ENCODE measurements around the gene RTTN. TPM values are rescaled to one million over a fixed set of nuclear protein-coding genes. Genes with fewer than 3 reads are reported as not detected.

Gene RTTN
- total RNA-seq, 1 experiment from 2014 or later, result 26.3 TPM

DNA sequence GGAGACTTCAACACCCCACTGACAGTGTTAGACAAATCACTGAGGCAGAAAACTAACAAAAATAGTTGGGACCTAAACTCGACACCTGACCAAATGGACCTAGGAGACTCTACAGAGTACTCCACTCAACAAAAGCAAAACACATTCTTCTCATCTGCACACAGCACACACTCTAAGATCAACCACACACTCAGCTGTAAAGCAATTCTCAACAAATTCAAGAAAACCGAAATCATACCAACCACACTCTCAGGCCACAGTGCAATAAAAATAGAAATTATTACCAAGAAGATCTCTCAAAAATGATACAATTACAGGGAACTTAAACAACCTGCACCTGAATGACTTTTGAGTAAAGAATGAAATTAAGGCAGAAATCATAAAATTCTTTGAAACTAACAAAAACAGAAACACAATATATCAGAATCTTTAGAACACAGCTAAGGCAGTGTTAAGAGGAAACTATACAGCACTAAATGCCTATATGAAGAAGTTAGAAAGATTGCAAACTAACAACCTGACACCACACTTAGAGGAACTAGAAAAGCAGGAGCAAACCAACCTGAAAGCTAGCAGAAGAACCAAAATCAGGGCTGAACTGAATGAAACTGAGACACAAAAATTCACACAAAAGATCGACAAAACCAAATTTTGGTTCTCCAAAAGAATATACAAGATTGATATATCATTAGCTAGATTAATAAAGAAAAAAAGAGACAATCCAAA, 46.3 kb downstream of the RTTN start:
- Histone ChIP-seq H3K36me3 (peaks cover 39% of the 10 kb centered on the region), H3K27me3 (replicated peaks) (no peaks in the 10 kb centered on the region), H3K4me3 (no peak overlapping the region), H3K27ac (no peak overlapping the region), H3K4me1 (replicated peaks) (peaks cover 9% of the 10 kb centered on the region), H3K9me3 (replicated peaks) (no peaks in the 10 kb centered on the region)
- DNase-seq (ENCODE audit: low read depth in 1 of 2, low spot score in 2 of 2), result no peak

DNA sequence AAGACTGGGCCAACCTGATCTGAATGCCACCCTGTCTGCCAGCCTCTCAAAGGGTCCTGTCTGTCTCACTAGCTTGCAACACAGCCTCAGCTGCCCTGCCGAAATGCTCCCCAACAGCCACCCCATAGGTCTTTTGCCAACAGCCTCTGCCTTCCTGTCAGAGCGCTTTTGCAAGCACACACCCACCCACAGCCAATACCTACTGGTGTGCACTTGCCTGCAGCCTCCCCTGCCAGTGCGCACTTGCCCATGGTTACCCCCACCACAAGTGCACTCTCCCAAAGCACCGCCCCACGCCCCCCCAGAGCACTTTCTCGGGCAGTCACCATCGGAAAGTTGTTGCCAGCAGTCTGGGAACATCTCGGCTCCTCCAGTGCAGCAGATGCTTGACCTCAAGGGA, 48.6 kb downstream of the RTTN start:
- Histone ChIP-seq H3K4me3 (no peak overlapping the region), H3K4me1 (replicated peaks) (peaks cover 9% of the 10 kb centered on the region), H3K9me3 (replicated peaks) (no peaks in the 10 kb centered on the region), H3K27me3 (replicated peaks) (no peaks in the 10 kb centered on the region), H3K27ac (no peak overlapping the region), H3K36me3 (peaks cover 30% of the 10 kb centered on the region)
- no peak for DNase-seq (ENCODE audit: low read depth in 1 of 2, low spot score in 2 of 2)

GRCh38 chr18:70154591-70155194, 50.8 kb downstream of the RTTN start:
- peaks cover 9% of the 10 kb centered on the region for H3K4me1 ChIP-seq (replicated peaks)
- no peak overlapping the region for H3K27ac ChIP-seq
- H3K36me3 ChIP-seq, result peaks cover 22% of the 10 kb centered on the region
- no peaks in the 10 kb centered on the region for H3K27me3 ChIP-seq (replicated peaks)
- peak; percentile 45 to 46 for DNase-seq (ENCODE audit: low read depth in 1 of 2, low spot score in 2 of 2)
- H3K9me3 ChIP-seq (replicated peaks), result no peaks in the 10 kb centered on the region
- no peak overlapping the region for H3K4me3 ChIP-seq

- no peak overlapping the region for H3K4me3 ChIP-seq
- H3K9me3 ChIP-seq (replicated peaks), result no peaks in the 10 kb centered on the region
- no peaks in the 10 kb centered on the region for H3K27me3 ChIP-seq (replicated peaks)
- H3K4me1 ChIP-seq (replicated peaks), result peaks cover 9% of the 10 kb centered on the region
- peaks cover 43% of the 10 kb centered on the region for H3K36me3 ChIP-seq
- no peak overlapping the region for H3K27ac ChIP-seq
- DNase-seq (ENCODE audit: low read depth in 1 of 2, low spot score in 2 of 2), result no peak
Measured at GRCh38 chr18:70151614-70152013, 53.9 kb downstream of the RTTN start.

GRCh38 chr18:70149616-70150301, 55.7 kb downstream of the RTTN start:
- DNase-seq (ENCODE audit: low read depth in 1 of 2, low spot score in 2 of 2), result no peak
- Histone ChIP-seq H3K27me3 (replicated peaks) (no peaks in the 10 kb centered on the region), H3K27ac (no peak overlapping the region), H3K4me3 (no peak overlapping the region), H3K9me3 (replicated peaks) (no peaks in the 10 kb centered on the region), H3K4me1 (replicated peaks) (peaks cover 6% of the 10 kb centered on the region), H3K36me3 (peaks cover 58% of the 10 kb centered on the region)

DNA sequence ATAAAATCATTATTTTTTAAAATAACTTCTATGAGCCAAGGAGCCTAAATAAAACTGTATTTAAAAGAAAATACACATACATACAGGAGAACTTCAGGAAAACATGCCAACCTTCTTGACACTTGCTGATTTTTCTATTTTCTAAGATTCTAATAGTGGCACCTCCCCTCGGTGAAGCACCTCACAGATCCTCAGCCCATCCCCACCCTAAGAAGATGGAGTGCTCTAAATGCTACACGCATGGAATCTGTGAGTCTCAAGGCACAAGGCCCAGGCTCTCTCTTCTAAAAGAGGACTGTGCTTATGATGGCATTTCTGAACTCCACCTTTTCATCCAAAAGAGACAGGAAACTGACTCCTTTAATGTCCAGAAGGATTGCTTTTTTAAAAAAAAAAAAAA, 56.3 kb downstream of the RTTN start:
- Histone ChIP-seq H3K4me3 (no peak overlapping the region), H3K4me1 (replicated peaks) (no peaks in the 10 kb centered on the region; the same call in 1 of the 2 replicates), H3K36me3 (peaks cover 61% of the 10 kb centered on the region), H3K27ac (no peak overlapping the region), H3K9me3 (replicated peaks) (no peaks in the 10 kb centered on the region), H3K27me3 (replicated peaks) (no peaks in the 10 kb centered on the region)
- no peak for DNase-seq (ENCODE audit: low read depth in 1 of 2, low spot score in 2 of 2)

- Histone ChIP-seq H3K9me3 (replicated peaks) (no peaks in the 10 kb centered on the region), H3K4me3 (no peak overlapping the region), H3K36me3 (peaks cover 57% of the 10 kb centered on the region), H3K4me1 (replicated peaks) (no peaks in the 10 kb centered on the region), H3K27ac (no peak overlapping the region), H3K27me3 (replicated peaks) (no peaks in the 10 kb centered on the region)
- DNase-seq (ENCODE audit: low read depth in 1 of 2, low spot score in 2 of 2), result no peak
Measured at GRCh38 chr18:70148039-70148938, 57.2 kb downstream of the RTTN start.

GRCh38 chr18:70146174-70146573, 59.3 kb downstream of the RTTN start:
- H3K9me3 ChIP-seq (replicated peaks), result no peaks in the 10 kb centered on the region
- no peak overlapping the region for H3K27ac ChIP-seq
- peaks cover 61% of the 10 kb centered on the region for H3K36me3 ChIP-seq
- no peaks in the 10 kb centered on the region for H3K4me1 ChIP-seq (replicated peaks)
- no peaks in the 10 kb centered on the region for H3K27me3 ChIP-seq (replicated peaks)
- DNase-seq (ENCODE audit: low read depth in 1 of 2, low spot score in 2 of 2), result no peak
- no peak overlapping the region for H3K4me3 ChIP-seq

- Histone ChIP-seq H3K4me1 (replicated peaks) (no peaks in the 10 kb centered on the region), H3K4me3 (no peak overlapping the region), H3K9me3 (replicated peaks) (no peaks in the 10 kb centered on the region), H3K27ac (no peak overlapping the region), H3K27me3 (replicated peaks) (no peaks in the 10 kb centered on the region), H3K36me3 (peaks cover 27% of the 10 kb centered on the region)
- DNase-seq (ENCODE audit: low read depth in 1 of 2, low spot score in 2 of 2), result no peak
Measured at GRCh38 chr18:70142001-70142400, 63.5 kb downstream of the RTTN start.

DNA sequence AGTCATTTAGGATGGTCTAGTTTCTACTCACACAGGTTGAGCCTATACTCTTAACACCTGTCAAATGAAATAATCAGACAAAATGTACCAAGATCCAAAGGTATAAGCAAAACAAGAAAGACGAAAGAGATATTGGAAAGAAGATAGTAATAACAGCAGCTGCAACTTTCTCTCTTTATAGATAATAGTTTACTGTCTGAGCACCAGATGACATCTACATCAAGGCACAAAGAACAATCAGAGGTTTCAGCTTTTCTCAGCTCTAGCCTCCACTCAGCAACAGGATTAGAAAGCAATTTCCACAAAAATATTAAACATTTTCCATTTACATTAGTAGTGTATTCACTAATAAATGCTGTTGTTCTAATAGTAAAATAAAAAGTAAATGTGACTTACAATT, 66.3 kb downstream of the RTTN start:
- Histone ChIP-seq H3K27ac (no peak overlapping the region), H3K27me3 (replicated peaks) (no peaks in the 10 kb centered on the region), H3K9me3 (replicated peaks) (no peaks in the 10 kb centered on the region), H3K36me3 (peaks cover 17% of the 10 kb centered on the region), H3K4me3 (no peak overlapping the region), H3K4me1 (replicated peaks) (no peaks in the 10 kb centered on the region)
- no peak for DNase-seq (ENCODE audit: low read depth in 1 of 2, low spot score in 2 of 2)

GRCh38 chr18:70135604-70136003, 69.9 kb downstream of the RTTN start:
- Histone ChIP-seq H3K27ac (no peak overlapping the region), H3K4me3 (no peak overlapping the region)

DNA sequence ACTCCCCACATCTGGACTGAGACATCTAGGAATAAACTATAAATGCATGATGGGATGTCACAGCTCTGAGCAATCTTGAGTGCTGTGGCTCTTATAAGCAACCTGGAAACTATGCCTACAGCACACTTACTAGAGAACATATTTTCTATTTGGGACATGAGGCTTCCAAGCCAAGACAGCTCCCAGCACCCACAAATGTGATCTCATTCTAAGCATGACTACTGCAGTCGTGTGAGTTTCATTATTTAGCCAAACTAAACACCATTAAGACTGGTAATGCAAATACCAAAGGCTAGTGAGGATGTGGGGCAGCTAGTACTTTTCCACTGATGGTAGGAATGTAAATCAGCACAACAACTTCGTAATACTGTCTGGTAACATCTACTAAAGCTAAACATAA, 72.5 kb downstream of the RTTN start:
- Histone ChIP-seq H3K9me3 (replicated peaks) (no peaks in the 10 kb centered on the region), H3K4me1 (replicated peaks) (peaks cover 11% of the 10 kb centered on the region), H3K27me3 (replicated peaks) (no peaks in the 10 kb centered on the region), H3K27ac (peak overlapping the region; percentile 12), H3K4me3 (no peak overlapping the region), H3K36me3 (peaks cover 18% of the 10 kb centered on the region)
- peak in 1 of 2 experiments; percentile 47 for DNase-seq (ENCODE audit: low read depth in 1 of 2, low spot score in 2 of 2)

More at GRCh38 chr18:70135604-70136003, 69.9 kb downstream of the RTTN start:
- H3K27me3 ChIP-seq (replicated peaks), result no peaks in the 10 kb centered on the region
- DNase-seq (ENCODE audit: low read depth in 1 of 2, low spot score in 2 of 2), result no peak
- peaks cover 14% of the 10 kb centered on the region for H3K36me3 ChIP-seq
- no peaks in the 10 kb centered on the region for H3K9me3 ChIP-seq (replicated peaks)
- peaks cover 11% of the 10 kb centered on the region for H3K4me1 ChIP-seq (replicated peaks)

- Histone ChIP-seq H3K4me1 (replicated peaks) (peaks cover 7% of the 10 kb centered on the region), H3K4me3 (no peak overlapping the region), H3K27me3 (replicated peaks) (no peaks in the 10 kb centered on the region), H3K36me3 (peaks cover 25% of the 10 kb centered on the region), H3K9me3 (replicated peaks) (no peaks in the 10 kb centered on the region), H3K27ac (no peak overlapping the region)
- no peak for DNase-seq (ENCODE audit: low read depth in 1 of 2, low spot score in 2 of 2)
Measured at GRCh38 chr18:70128271-70128670, 77.2 kb downstream of the RTTN start.

Data from SJSA1 (cell line).